Panc1 (cell line): ENCODE results near the gene BRME1. TPM values are rescaled to one million over a fixed set of nuclear protein-coding genes. Genes with fewer than 3 reads are reported as not detected.

Experiments used
- ATAC-seq: fragments of 200-7000 bp; cut with Tn5 transposase; 2 replicates; pipeline ENCODE4 v1.9.1; 2020; ENCODE audit warnings: mild to moderate bottlenecking, moderate library complexity
- BruUV-seq: library from RNA; stranded (reverse); fragments of 400-500 nt; replicated peaks from 2 replicates; lab custom pipeline; 2021; lab: Mats Ljungman, UMichigan
- CTCF ChIA-PET: fragments of 300-600 bp; sonication (Branson Sonifier 250); formaldehyde crosslinking; loops from one replicate; lab custom pipeline; 2022; ENCODE audit warnings: antibody characterized with exemption; lab: Charles Lee
- POLR2A ChIA-PET: fragments of 300-600 bp; sonication (Branson Sonifier 250); formaldehyde crosslinking; loops from one replicate; lab custom pipeline; 2022; ENCODE audit warnings: antibody characterized with exemption; lab: Charles Lee
- DNase-seq: peaks from one replicate; pipeline ENCODE4 v3.0.0-alpha.2; 2010; ENCODE audit warnings: low read depth, low spot score
- H3K27ac ChIP-seq: 2 replicates; pipeline ENCODE4 v1.5.1; 2011; ENCODE audit warnings: mild to moderate bottlenecking, low read length, inconsistent platforms
- H3K27me3 ChIP-seq: fragments of 200-500 bp; sonication (Bioruptor generic); 2 replicates; pipeline ENCODE4 v1.6.0; 2014; ENCODE audit warnings: low read length, inconsistent platforms; ENCODE audit not compliant: control insufficient read depth, insufficient read depth
- H3K36me3 ChIP-seq: fragments of 200-500 bp; sonication (Bioruptor generic); 2 replicates; pipeline ENCODE4 v1.5.1; 2014; ENCODE audit warnings: inconsistent platforms, mild to moderate bottlenecking, low read length, moderate library complexity; ENCODE audit not compliant: control insufficient read depth, insufficient read depth
- H3K4me1 ChIP-seq: 2 replicates; pipeline ENCODE4 v1.5.1; 2011; ENCODE audit warnings: inconsistent platforms, mild to moderate bottlenecking, low read length, moderate library complexity; ENCODE audit not compliant: control insufficient read depth, insufficient read depth
- H3K4me3 ChIP-seq, 2 experiments: 2 replicates each; pipeline ENCODE4 v1.5.1; 2011 to 2012; ENCODE audit warnings: low read depth in 2 of 2, low read length in 2 of 2, mild to moderate bottlenecking in 2 of 2, inconsistent platforms in 1 of 2, moderate library complexity in 1 of 2
- H3K9me3 ChIP-seq: fragments of 200-500 bp; sonication (Bioruptor generic); 2 replicates; pipeline ENCODE4 v1.5.1; 2014; ENCODE audit warnings: low read depth, mild to moderate bottlenecking, inconsistent platforms, low read length, moderate library complexity; ENCODE audit not compliant: control insufficient read depth, insufficient read depth
- CTCF ChIP-seq: fragments of 450-650 bp; IDR thresholded peaks from 2 replicates; pipeline ENCODE4 v1.5.1; 2017; ENCODE audit warnings: mild to moderate bottlenecking
- POLR2AphosphoS5 ChIP-seq: IDR thresholded peaks from 2 replicates; pipeline ENCODE4 v1.6.1; 2012; ENCODE audit warnings: mild to moderate bottlenecking, low read depth, low read length, moderate library complexity
- REST ChIP-seq, 2 experiments: IDR thresholded peaks; 2 replicates each; pipeline ENCODE4 v1.6.1; 2011 to 2012; ENCODE audit warnings: low read depth in 2 of 2, control low read depth in 1 of 2, low read length in 1 of 2, mild to moderate bottlenecking in 1 of 2, moderate library complexity in 1 of 2; ENCODE audit not compliant: insufficient read depth in 1 of 2
- SIN3A ChIP-seq: IDR thresholded peaks from 2 replicates; pipeline ENCODE4 v1.6.1; 2012; ENCODE audit warnings: low read depth, mild to moderate bottlenecking, low read length, moderate library complexity, borderline replicate concordance; ENCODE audit not compliant: insufficient read depth
- TCF7L2 ChIP-seq: IDR thresholded peaks from 2 replicates; pipeline ENCODE4 v1.6.1; 2011; ENCODE audit warnings: mild to moderate bottlenecking, low read depth, low read length, inconsistent platforms
- in situ Hi-C: cut with HindIII; loops from 2 replicates; pipeline ENCODE4 v1.10.0; 2016; ENCODE audit warnings: low sequenced_read_pairs, low pct_unique_long_range_greater_than_20kb
- intact Hi-C: fragments of 100-400 bp; cut with micrococcal nuclease; formaldehyde crosslinking; loops from one replicate; pipeline ENCODE4 v1.10.0; 2022; ENCODE audit not compliant: unreplicated experiment
- total RNA-seq: library from RNA; stranded (reverse); gene quantifications from one replicate; pipeline ENCODE4 v1.2.1, GENCODE V29; 2021; ENCODE audit not compliant: unreplicated experiment

BRME1 gene
- total RNA-seq, 1 experiment from 2014 or later, result 6.5 TPM

GRCh38 chr19:13887018-13887436 lies 18.9 kb downstream of the BRME1 start:
- no peaks in the 10 kb centered on the region for H3K27me3 ChIP-seq
- intact Hi-C loops, result no loop called here
- no peaks in the 10 kb centered on the region for H3K36me3 ChIP-seq
- in situ Hi-C loops, result no loop called here
- no peak overlapping the region for H3K27ac ChIP-seq
- H3K4me3 ChIP-seq, result no peak overlapping the region
- no peaks in the 10 kb centered on the region for H3K9me3 ChIP-seq
- H3K4me1 ChIP-seq, result no peaks in the 10 kb centered on the region
- DNase-seq (no peak), ATAC-seq (no peak)
- no peak for TF ChIP-seq POLR2AphosphoS5
- TF ChIP-seq TCF7L2, result no peak
- POLR2A ChIA-PET, result no interaction called here
- no TSS peak for BruUV-seq
- CTCF ChIA-PET, result no interaction called here

- CTCF ChIA-PET, result no interaction called here
- TF ChIP-seq SIN3A, result no peak
- TF ChIP-seq POLR2AphosphoS5, result no peak
- no peak for TF ChIP-seq TCF7L2
- in situ Hi-C loops, result no loop called here
Measured at GRCh38 chr19:13885826-13886365, 20.0 kb downstream of the BRME1 start.

GRCh38 chr19:13884726-13885591 lies 21.0 kb downstream of the BRME1 start:
- Histone ChIP-seq H3K4me1 (peaks cover 16% of the 10 kb centered on the region), H3K27ac (no peak overlapping the region), H3K27me3 (no peaks in the 10 kb centered on the region), H3K4me3 (no peak overlapping the region), H3K36me3 (no peaks in the 10 kb centered on the region), H3K9me3 (no peaks in the 10 kb centered on the region)
- BruUV-seq, result no TSS peak
- no peak for DNase-seq
- in situ Hi-C loops (no loop called here), intact Hi-C loops (loop anchor here (5.0 kb wide), 1 partner anchor 192 kb away; no protein-coding TSS in a partner anchor)
- ChIA-PET POLR2A (no interaction called here), CTCF (no interaction called here)
- no peak for ATAC-seq
- TF ChIP-seq CTCF (no peak), REST (IDR thresholded peaks at IDR 0.05; ENCODE audit: insufficient read depth in 1 of 2, low read depth in 2 of 2, low read length in 1 of 2) (no peak), TCF7L2 (no peak), SIN3A (no peak), POLR2AphosphoS5 (no peak)

More at GRCh38 chr19:13885826-13886365, 20.0 kb downstream of the BRME1 start:
- DNase-seq (no peak), ATAC-seq (no peak)
- Histone ChIP-seq H3K36me3 (no peaks in the 10 kb centered on the region), H3K4me1 (peaks cover 10% of the 10 kb centered on the region), H3K27me3 (no peaks in the 10 kb centered on the region), H3K27ac (no peak overlapping the region), H3K9me3 (no peaks in the 10 kb centered on the region), H3K4me3 (no peak overlapping the region)
- BruUV-seq, result no TSS peak
- intact Hi-C loops, result no loop called here
- POLR2A ChIA-PET, result interaction anchor here (0.6 kb wide), 1 partner anchor 108 kb away, joined by 9 read pairs; no protein-coding TSS in a partner anchor
